ENCODE results near the gene COL23A1.

The COL23A1 gene

GRCh38 chr5:178191661-178192060 lies 398.5 kb downstream of the COL23A1 start:
- Mint-ChIP-seq H3K4me1 (peaks cover 5% of the 10 kb centered on the region), H3K4me3 (no peak overlapping the region)
- no peak for TF ChIP-seq CTCF (IDR thresholded peaks at IDR 0.05; ENCODE audit: unreplicated experiment in 3 of 3)

GRCh38 chr5:178189433-178189832 lies 400.8 kb downstream of the COL23A1 start:
- Mint-ChIP-seq H3K27me3 (ENCODE audit: low read depth) (peaks cover 2% of the 10 kb centered on the region), H3K27ac (no peak overlapping the region)
- no peak for TF ChIP-seq CTCF (IDR thresholded peaks at IDR 0.05; ENCODE audit: unreplicated experiment in 3 of 3)

More at GRCh38 chr5:178191661-178192060, 398.5 kb downstream of the COL23A1 start:
- Mint-ChIP-seq H3K36me3 (ENCODE audit: low read depth) (no peaks in the 10 kb centered on the region), H3K27ac (no peak overlapping the region), H3K27me3 (ENCODE audit: low read depth) (peaks cover 14% of the 10 kb centered on the region), H3K9me3 (peaks cover 5% of the 10 kb centered on the region)

More at GRCh38 chr5:178189433-178189832, 400.8 kb downstream of the COL23A1 start:
- H3K36me3 Mint-ChIP-seq (ENCODE audit: low read depth) = no peaks in the 10 kb centered on the region
- H3K4me3 Mint-ChIP-seq = no peak overlapping the region
- H3K9me3 Mint-ChIP-seq = peaks cover 5% of the 10 kb centered on the region
- H3K4me1 Mint-ChIP-seq = peaks cover 5% of the 10 kb centered on the region

Data from nephron (organoid).